ENCODE measurements around the gene LRRC42.

- no peak for TF ChIP-seq SP1 (IDR thresholded peaks at IDR 0.05)
- no peak for TF ChIP-seq ZNF384 (IDR thresholded peaks at IDR 0.05)
- no peak for TF ChIP-seq FOXK2 (IDR thresholded peaks at IDR 0.05)
- TF ChIP-seq ARNT (IDR thresholded peaks at IDR 0.05), result no peak
- no peak for TF ChIP-seq SUZ12 (IDR thresholded peaks at IDR 0.05)
- TF ChIP-seq PKNOX1 (IDR thresholded peaks at IDR 0.05), result no peak
- no peak for TF ChIP-seq L3MBTL2 (conservative IDR thresholded peaks at IDR 0.05)
- no peak for TF ChIP-seq TARDBP (IDR thresholded peaks at IDR 0.05)
- no peak for TF ChIP-seq NFRKB (IDR thresholded peaks at IDR 0.05)
- no peak for TF ChIP-seq HDGF (IDR thresholded peaks at IDR 0.05; ENCODE audit: borderline replicate concordance)
- no peak for TF ChIP-seq CTBP1 (IDR thresholded peaks at IDR 0.05; ENCODE audit: borderline replicate concordance)
- TF ChIP-seq BHLHE40 (IDR thresholded peaks at IDR 0.05; ENCODE audit: borderline replicate concordance), result no peak
These were observed 26.5 kb upstream of the LRRC42 start for GRCh38 chr1:53919675-53920066.
